Activated T-helper 2 cell treated with anti-CD3 and anti-CD28 coated beads, Interferon-gamma antibody, Interleukin-2, Interleukin-4, amounts not matched to agents 10 μg/mL and 5 μg/mL and 100 μg/mL, durations not matched to agents 14 hours and 24 hours and 36 hours (primary cell): ENCODE measurements around the gene GTF2H4. TPM values are rescaled to one million over a fixed set of nuclear protein-coding genes. Genes with fewer than 3 reads are reported as not detected.

Experiments used
- DNase-seq: peaks from one replicate; pipeline ENCODE4 v3.0.0; 2021; ENCODE audit warnings: low spot score
- H3K27ac Mint-ChIP-seq: one replicate; pipeline ENCODE4 v1.8.0; 2021; ENCODE audit warnings: mixed read lengths
- H3K27me3 Mint-ChIP-seq: one replicate; pipeline ENCODE4 v1.8.0; 2021; ENCODE audit warnings: low read depth, mixed read lengths
- H3K36me3 Mint-ChIP-seq: one replicate; pipeline ENCODE4 v1.8.0; 2021; ENCODE audit warnings: low read depth, mixed read lengths
- H3K4me1 Mint-ChIP-seq: one replicate; pipeline ENCODE4 v1.8.0; 2021; ENCODE audit warnings: low read depth, mixed read lengths
- H3K4me3 Mint-ChIP-seq: one replicate; pipeline ENCODE4 v1.8.0; 2021; ENCODE audit warnings: low read depth, mild to moderate bottlenecking, moderate library complexity, mixed read lengths
- H3K9me3 Mint-ChIP-seq: one replicate; pipeline ENCODE4 v1.8.0; 2021; ENCODE audit warnings: mixed read lengths
- intact Hi-C: fragments of 100-400 bp; cut with micrococcal nuclease; formaldehyde crosslinking; loops from one replicate; pipeline ENCODE4 v1.15.1; 2023
- total RNA-seq: library from RNA; stranded (reverse); gene quantifications from 2 replicates; pipeline ENCODE4 v1.2.3, GENCODE V29; 2022

The GTF2H4 gene
- total RNA-seq, 1 donor from 2014 or later: 58.3 TPM

- Mint-ChIP-seq H3K4me3 (peak overlapping the region; percentile 77), H3K27ac (peak overlapping the region; percentile 17), H3K4me1 (peaks cover 27% of the 10 kb centered on the region), H3K9me3 (no peaks in the 10 kb centered on the region), H3K27me3 (peaks cover 4% of the 10 kb centered on the region), H3K36me3 (no peaks in the 10 kb centered on the region)
- DNase-seq: no peak
- intact Hi-C loops: no loop called here
Observed at GRCh38 chr6:30885481-30885998, 22.5 kb upstream of the GTF2H4 start.

- Mint-ChIP-seq H3K4me1 (peaks cover 27% of the 10 kb centered on the region), H3K27ac (peak overlapping the region; percentile 17), H3K36me3 (no peaks in the 10 kb centered on the region), H3K4me3 (peak overlapping the region; percentile 77), H3K27me3 (peaks cover 4% of the 10 kb centered on the region), H3K9me3 (no peaks in the 10 kb centered on the region)
- intact Hi-C loops: no loop called here
- no peak for DNase-seq
Observed at GRCh38 chr6:30885999-30886896, 21.8 kb upstream of the GTF2H4 start.

DNA sequence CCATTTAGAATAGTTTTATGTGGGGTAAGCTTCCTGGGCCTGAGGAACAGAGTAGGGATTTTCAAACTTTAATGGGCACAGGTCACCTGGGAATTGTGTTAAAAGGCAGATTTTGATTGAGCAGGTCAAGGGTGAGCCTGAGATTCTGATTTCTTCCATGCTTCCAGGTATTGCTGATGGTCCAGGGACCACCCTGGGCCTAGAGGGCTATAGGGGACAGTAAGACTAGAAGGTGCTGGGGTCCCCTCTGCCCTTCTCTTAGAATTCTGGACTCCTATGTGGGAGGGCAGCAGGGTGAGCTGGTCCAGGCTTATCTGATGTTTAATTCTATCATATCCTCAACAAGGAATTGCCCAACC, 21.1 kb upstream of the GTF2H4 start:
- H3K4me1 Mint-ChIP-seq: peaks cover 27% of the 10 kb centered on the region
- H3K27me3 Mint-ChIP-seq: peaks cover 4% of the 10 kb centered on the region
- no peaks in the 10 kb centered on the region for H3K9me3 Mint-ChIP-seq
- no peak overlapping the region for H3K4me3 Mint-ChIP-seq
- DNase-seq: no peak
- intact Hi-C loops: no loop called here
- no peaks in the 10 kb centered on the region for H3K36me3 Mint-ChIP-seq
- H3K27ac Mint-ChIP-seq: no peak overlapping the region

- Mint-ChIP-seq H3K9me3 (no peaks in the 10 kb centered on the region), H3K4me3 (no peak overlapping the region), H3K4me1 (peaks cover 24% of the 10 kb centered on the region), H3K27ac (no peak overlapping the region), H3K36me3 (no peaks in the 10 kb centered on the region), H3K27me3 (peaks cover 2% of the 10 kb centered on the region)
- DNase-seq: no peak
- intact Hi-C loops: no loop called here
Observed at GRCh38 chr6:30887901-30888815, 19.8 kb upstream of the GTF2H4 start.

GRCh38 chr6:30888816-30889495, 19.1 kb upstream of the GTF2H4 start:
- H3K4me1 Mint-ChIP-seq: peaks cover 19% of the 10 kb centered on the region
- peaks cover 2% of the 10 kb centered on the region for H3K27me3 Mint-ChIP-seq
- no peaks in the 10 kb centered on the region for H3K9me3 Mint-ChIP-seq
- intact Hi-C loops: no loop called here
- H3K36me3 Mint-ChIP-seq: no peaks in the 10 kb centered on the region
- H3K4me3 Mint-ChIP-seq: no peak overlapping the region
- H3K27ac Mint-ChIP-seq: no peak overlapping the region
- no peak for DNase-seq

DNA sequence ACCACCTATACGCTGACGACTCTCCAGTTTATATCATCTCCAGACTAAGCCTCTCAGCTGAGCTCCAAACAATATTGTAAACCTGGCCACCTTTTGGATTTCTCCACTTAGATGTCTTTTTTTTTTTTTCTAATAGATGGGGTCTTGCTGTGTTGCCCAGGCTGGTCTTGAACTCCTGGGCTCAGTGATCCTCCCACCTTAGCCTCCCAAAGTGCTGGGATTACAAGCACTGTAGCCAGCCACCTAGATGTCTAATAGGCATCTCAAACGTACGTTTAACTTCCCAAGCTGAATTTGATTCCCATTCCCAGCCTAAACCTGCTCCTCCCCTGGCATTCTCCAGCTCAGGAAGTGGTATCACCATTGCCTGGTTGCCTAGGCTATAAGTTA, 18.5 kb upstream of the GTF2H4 start:
- DNase-seq: no peak
- Mint-ChIP-seq H3K9me3 (no peaks in the 10 kb centered on the region), H3K4me3 (no peak overlapping the region), H3K36me3 (no peaks in the 10 kb centered on the region), H3K4me1 (peaks cover 19% of the 10 kb centered on the region), H3K27ac (no peak overlapping the region), H3K27me3 (peaks cover 2% of the 10 kb centered on the region)
- intact Hi-C loops: no loop called here

GRCh38 chr6:30889921-30890645, 17.9 kb upstream of the GTF2H4 start:
- no peaks in the 10 kb centered on the region for H3K9me3 Mint-ChIP-seq
- peaks cover 16% of the 10 kb centered on the region for H3K4me1 Mint-ChIP-seq
- no peak for DNase-seq
- peaks cover 2% of the 10 kb centered on the region for H3K27me3 Mint-ChIP-seq
- intact Hi-C loops: no loop called here
- H3K27ac Mint-ChIP-seq: no peak overlapping the region
- no peaks in the 10 kb centered on the region for H3K36me3 Mint-ChIP-seq
- no peak overlapping the region for H3K4me3 Mint-ChIP-seq

- DNase-seq: no peak
- no peak overlapping the region for H3K27ac Mint-ChIP-seq
- peaks cover 9% of the 10 kb centered on the region for H3K4me1 Mint-ChIP-seq
- H3K9me3 Mint-ChIP-seq: no peaks in the 10 kb centered on the region
- H3K36me3 Mint-ChIP-seq: no peaks in the 10 kb centered on the region
- intact Hi-C loops: no loop called here
- peaks cover 2% of the 10 kb centered on the region for H3K27me3 Mint-ChIP-seq
- H3K4me3 Mint-ChIP-seq: no peak overlapping the region
Observed at GRCh38 chr6:30890646-30891449, 17.2 kb upstream of the GTF2H4 start.

GRCh38 chr6:30891450-30891723, 16.6 kb upstream of the GTF2H4 start:
- Mint-ChIP-seq H3K4me1 (peaks cover 3% of the 10 kb centered on the region), H3K4me3 (no peak overlapping the region), H3K27me3 (peaks cover 2% of the 10 kb centered on the region), H3K27ac (no peak overlapping the region), H3K36me3 (no peaks in the 10 kb centered on the region), H3K9me3 (no peaks in the 10 kb centered on the region)
- intact Hi-C loops: no loop called here
- DNase-seq: no peak

- DNase-seq: no peak
- no peaks in the 10 kb centered on the region for H3K9me3 Mint-ChIP-seq
- H3K36me3 Mint-ChIP-seq: no peaks in the 10 kb centered on the region
- no peaks in the 10 kb centered on the region for H3K4me1 Mint-ChIP-seq
- no peak overlapping the region for H3K4me3 Mint-ChIP-seq
- H3K27me3 Mint-ChIP-seq: peaks cover under 1% of the 10 kb centered on the region
- intact Hi-C loops: no loop called here
- no peak overlapping the region for H3K27ac Mint-ChIP-seq
Observed at GRCh38 chr6:30891816-30892538, 16.0 kb upstream of the GTF2H4 start.

DNA sequence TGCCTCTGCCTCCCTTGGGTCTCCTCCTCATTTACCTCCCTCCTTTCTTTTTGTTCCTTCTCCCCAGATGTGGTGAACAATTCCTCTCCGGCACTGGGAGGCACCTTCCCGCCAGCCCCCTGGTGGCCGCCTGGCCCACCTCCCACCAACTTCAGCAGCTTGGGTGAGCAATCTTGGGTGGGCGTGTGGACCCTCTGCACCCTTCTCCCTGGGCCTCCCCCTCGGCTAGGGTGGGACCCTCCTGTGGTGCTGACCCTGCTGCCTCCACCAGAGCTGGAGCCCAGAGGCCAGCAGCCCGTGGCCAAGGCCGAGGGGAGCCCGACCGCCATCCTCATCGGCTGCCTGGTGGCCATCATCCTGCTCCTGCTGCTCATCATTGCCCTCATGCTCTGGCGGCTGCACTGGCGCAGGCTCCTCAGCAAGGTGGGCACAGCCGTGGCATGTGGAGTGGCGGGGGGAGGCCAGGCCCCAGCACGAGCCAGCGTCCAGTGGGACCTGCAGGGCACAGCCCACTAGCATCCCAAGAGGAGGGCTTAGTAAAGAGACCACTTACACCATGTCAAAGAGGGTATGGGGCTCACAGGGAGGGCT, 14.9 kb upstream of the GTF2H4 start:
- Mint-ChIP-seq H3K4me3 (no peak overlapping the region), H3K36me3 (no peaks in the 10 kb centered on the region)

More for the DNA sequence above, 14.9 kb upstream of the GTF2H4 start:
- Mint-ChIP-seq H3K27ac (no peak overlapping the region), H3K9me3 (no peaks in the 10 kb centered on the region), H3K4me1 (no peaks in the 10 kb centered on the region), H3K27me3 (no peaks in the 10 kb centered on the region)
- intact Hi-C loops: no loop called here
- no peak for DNase-seq
